Keratinocyte (primary cell): ENCODE data around the gene CRELD1.

Experiments
- CTCF ChIP-seq, 3 experiments: IDR thresholded peaks in 1 of 3; conservative IDR thresholded peaks in 1 of 3; optimal IDR thresholded peaks in 1 of 3; 2 replicates in 2 of 3; 3 replicates in 1 of 3; pipeline versions ENCODE3 to v1.5.1; 2011; ENCODE audit warnings: low read length in 3 of 3, mild to moderate bottlenecking in 3 of 3, moderate library complexity in 2 of 3, control low read depth in 1 of 3, inconsistent platforms in 1 of 3; ENCODE audit not compliant: insufficient read depth in 2 of 3; ENCODE audit errors: extremely low read depth in 1 of 3
- EZH2 ChIP-seq: IDR thresholded peaks from one replicate; pipeline ENCODE4 v1.6.1; 2012; ENCODE audit warnings: inconsistent platforms, mild to moderate bottlenecking, low read length, moderate library complexity

- TF ChIP-seq CTCF (optimal IDR thresholded peaks at IDR 0.05 in 1 of 3, IDR thresholded peaks at IDR 0.05 in 1 of 3, conservative IDR thresholded peaks at IDR 0.05 in 1 of 3; ENCODE audit: extremely low read depth in 1 of 3, insufficient read depth in 2 of 3, low read length in 3 of 3) (no peak), EZH2 (no peak)
Measured at GRCh38 chr3:9944271-9944670, 10.6 kb downstream of the CRELD1 start.
